Measurements from ENCODE around the gene CNTNAP1.
A peak's percentile ranks its signal among the peaks of the same experiment; 100 is the strongest.

CNTNAP1 gene

GRCh38 chr17:42675965-42676423 is 6.3 kb upstream of the CNTNAP1 start:
- Mint-ChIP-seq H3K36me3 (no peaks in the 10 kb centered on the region), H3K9me3 (no peaks in the 10 kb centered on the region), H3K4me3 (peak overlapping the region; percentile 86), H3K27me3 (peaks cover 13% of the 10 kb centered on the region), H3K27ac (no peak overlapping the region), H3K4me1 (peaks cover 32% of the 10 kb centered on the region)
- DNase-seq (ENCODE audit: low spot score in 2 of 2) (no peak), ATAC-seq (ENCODE audit: low read depth) (no peak)

- Mint-ChIP-seq H3K27me3 (peaks cover 12% of the 10 kb centered on the region), H3K27ac (peak within 1 kb of the TSS; percentile 3), H3K4me1 (peaks cover 35% of the 10 kb centered on the region), H3K4me3 (peak within 1 kb of the TSS; percentile 86), H3K36me3 (no peaks in the 10 kb centered on the region), H3K9me3 (no peaks in the 10 kb centered on the region)
- DNase-seq (ENCODE audit: low spot score in 2 of 2) (peak in 1 of 2 donors; percentile 46), ATAC-seq (ENCODE audit: low read depth) (no peak)
These were observed 5.8 kb upstream of the CNTNAP1 start, which contains the start of gene PLEKHH3 for GRCh38 chr17:42676424-42677011. PLEKHH3 (minus strand) TSS chr17:42676994; CDS start chr17:42676563, 431 bp downstream.

GRCh38 chr17:42677012-42677857 is 5.1 kb upstream of the CNTNAP1 start:
- DNase-seq (ENCODE audit: low spot score in 2 of 2) = peak; percentile 83 to 93
- peak overlapping the region; percentile 3 for H3K27ac Mint-ChIP-seq
- H3K27me3 Mint-ChIP-seq = peaks cover 10% of the 10 kb centered on the region
- peaks cover 38% of the 10 kb centered on the region for H3K4me1 Mint-ChIP-seq
- peak overlapping the region; percentile 84 for H3K4me3 Mint-ChIP-seq
- no peaks in the 10 kb centered on the region for H3K36me3 Mint-ChIP-seq
- no peaks in the 10 kb centered on the region for H3K9me3 Mint-ChIP-seq
- ATAC-seq (ENCODE audit: low read depth) = peak; percentile 79

GRCh38 chr17:42677921-42678781 is 4.2 kb upstream of the CNTNAP1 start:
- Mint-ChIP-seq H3K27ac (peak overlapping the region; percentile 74), H3K36me3 (no peaks in the 10 kb centered on the region), H3K4me1 (peaks cover 45% of the 10 kb centered on the region), H3K9me3 (no peaks in the 10 kb centered on the region), H3K4me3 (peak overlapping the region; percentile 84), H3K27me3 (peaks cover 10% of the 10 kb centered on the region)
- DNase-seq (ENCODE audit: low spot score in 2 of 2) (peak; percentile 74 to 78), ATAC-seq (ENCODE audit: low read depth) (peak; percentile 26)

- peak overlapping the region; percentile 85 for H3K4me3 Mint-ChIP-seq
- DNase-seq (ENCODE audit: low spot score in 2 of 2) = peak in 1 of 2 donors; percentile 32
- H3K27me3 Mint-ChIP-seq = peaks cover 10% of the 10 kb centered on the region
- H3K27ac Mint-ChIP-seq = no peak overlapping the region
- ATAC-seq (ENCODE audit: low read depth) = no peak
- H3K9me3 Mint-ChIP-seq = no peaks in the 10 kb centered on the region
- H3K36me3 Mint-ChIP-seq = no peaks in the 10 kb centered on the region
- H3K4me1 Mint-ChIP-seq = peaks cover 48% of the 10 kb centered on the region
These were observed 3.3 kb upstream of the CNTNAP1 start for GRCh38 chr17:42678951-42679491.

- peaks cover 6% of the 10 kb centered on the region for H3K27me3 Mint-ChIP-seq
- peak; percentile 70 to 74 for DNase-seq (ENCODE audit: low spot score in 2 of 2)
- H3K27ac Mint-ChIP-seq = peak overlapping the region; percentile 58
- no peaks in the 10 kb centered on the region for H3K36me3 Mint-ChIP-seq
- H3K4me3 Mint-ChIP-seq = peak overlapping the region; percentile 85
- ATAC-seq (ENCODE audit: low read depth) = peak; percentile 46
- H3K9me3 Mint-ChIP-seq = no peaks in the 10 kb centered on the region
- H3K4me1 Mint-ChIP-seq = peaks cover 42% of the 10 kb centered on the region
These were observed 2.6 kb upstream of the CNTNAP1 start for GRCh38 chr17:42679492-42680330.

GRCh38 chr17:42680331-42680808 is 2.0 kb upstream of the CNTNAP1 start:
- no peak overlapping the region for H3K27ac Mint-ChIP-seq
- H3K27me3 Mint-ChIP-seq = peaks cover 6% of the 10 kb centered on the region
- no peak for ATAC-seq (ENCODE audit: low read depth)
- peak overlapping the region; percentile 85 for H3K4me3 Mint-ChIP-seq
- no peak for DNase-seq (ENCODE audit: low spot score in 2 of 2)
- peaks cover 41% of the 10 kb centered on the region for H3K4me1 Mint-ChIP-seq
- H3K36me3 Mint-ChIP-seq = no peaks in the 10 kb centered on the region
- H3K9me3 Mint-ChIP-seq = no peaks in the 10 kb centered on the region

GRCh38 chr17:42682722-42683403 is 532 bp downstream of the CNTNAP1 start:
- ATAC-seq (ENCODE audit: low read depth) = no peak
- H3K9me3 Mint-ChIP-seq = no peaks in the 10 kb centered on the region
- peak in 1 of 2 donors; percentile 27 for DNase-seq (ENCODE audit: low spot score in 2 of 2)
- H3K4me3 Mint-ChIP-seq = peak overlapping the region; percentile 90
- H3K4me1 Mint-ChIP-seq = peaks cover 31% of the 10 kb centered on the region
- H3K27ac Mint-ChIP-seq = peak overlapping the region; percentile 18
- H3K36me3 Mint-ChIP-seq = peaks cover 6% of the 10 kb centered on the region
- no peaks in the 10 kb centered on the region for H3K27me3 Mint-ChIP-seq

GRCh38 chr17:42683407-42684034 is 1.2 kb downstream of the CNTNAP1 start:
- H3K27me3 Mint-ChIP-seq = no peaks in the 10 kb centered on the region
- peak; percentile 6 for ATAC-seq (ENCODE audit: low read depth)
- H3K27ac Mint-ChIP-seq = no peak overlapping the region
- DNase-seq (ENCODE audit: low spot score in 2 of 2) = no peak
- H3K9me3 Mint-ChIP-seq = no peaks in the 10 kb centered on the region
- peak overlapping the region; percentile 90 for H3K4me3 Mint-ChIP-seq
- H3K36me3 Mint-ChIP-seq = peaks cover 6% of the 10 kb centered on the region
- peaks cover 27% of the 10 kb centered on the region for H3K4me1 Mint-ChIP-seq

- Mint-ChIP-seq H3K4me3 (no peak overlapping the region), H3K9me3 (no peaks in the 10 kb centered on the region), H3K36me3 (peaks cover 6% of the 10 kb centered on the region), H3K4me1 (peaks cover 23% of the 10 kb centered on the region), H3K27me3 (no peaks in the 10 kb centered on the region), H3K27ac (no peak overlapping the region)
- ATAC-seq (ENCODE audit: low read depth) = no peak
- DNase-seq (ENCODE audit: low spot score in 2 of 2) = no peak
These were observed 2.7 kb downstream of the CNTNAP1 start for GRCh38 chr17:42684929-42685556.

- no peaks in the 10 kb centered on the region for H3K27me3 Mint-ChIP-seq
These were observed 3.5 kb downstream of the CNTNAP1 start for GRCh38 chr17:42685831-42686230.

More at GRCh38 chr17:42685831-42686230, 3.5 kb downstream of the CNTNAP1 start:
- Mint-ChIP-seq H3K27ac (no peak overlapping the region), H3K4me3 (no peak overlapping the region), H3K4me1 (peaks cover 19% of the 10 kb centered on the region), H3K36me3 (peaks cover 6% of the 10 kb centered on the region), H3K9me3 (no peaks in the 10 kb centered on the region)
- no peak for DNase-seq (ENCODE audit: low spot score in 2 of 2)
- no peak for ATAC-seq (ENCODE audit: low read depth)
